GM23338 (cell line): ENCODE measurements around the gene FGG. TPM values are rescaled to one million over a fixed set of nuclear protein-coding genes. Genes with fewer than 3 reads are reported as not detected.

Experiments
- ATAC-seq: fragments of 200-7000 bp; cut with Tn5 transposase; 3 replicates; pipeline ENCODE4 v1.9.1; 2020
- DNase-seq: peaks from one replicate; pipeline ENCODE4 v3.0.0-alpha.2; 2015; ENCODE audit warnings: low spot score
- H2AFZ ChIP-seq: fragments of 200-600 bp; sonication (generic); 2 replicates; pipeline ENCODE4 v1.8.0; 2016; ENCODE audit warnings: antibody characterized with exemption, mild to moderate bottlenecking, moderate library complexity
- H3F3A ChIP-seq: fragments of 200-600 bp; sonication (generic); replicated peaks from 2 replicates; pipeline ENCODE4 v1.8.0; 2017; ENCODE audit warnings: antibody characterized with exemption, mixed run types, low read depth
- H3K27ac ChIP-seq: fragments of 200-600 bp; sonication (generic); 2 replicates; pipeline ENCODE4 v1.6.1; 2016; ENCODE audit warnings: low read depth
- H3K27me3 ChIP-seq: fragments of 200-600 bp; sonication (generic); 2 replicates; pipeline ENCODE4 v1.8.0; 2016; ENCODE audit warnings: mild to moderate bottlenecking, mixed run types, moderate library complexity; ENCODE audit not compliant: insufficient read depth
- H3K36me3 ChIP-seq: fragments of 200-600 bp; sonication (generic); 2 replicates; pipeline ENCODE4 v1.8.0; 2016; ENCODE audit warnings: mild to moderate bottlenecking; ENCODE audit not compliant: insufficient read depth
- H3K4me1 ChIP-seq: fragments of 200-600 bp; sonication (generic); 2 replicates; pipeline ENCODE4 v1.8.0; 2016; ENCODE audit warnings: mild to moderate bottlenecking, moderate library complexity; ENCODE audit not compliant: insufficient read depth
- H3K4me2 ChIP-seq: fragments of 200-600 bp; sonication (generic); 2 replicates; pipeline ENCODE4 v1.7.1; 2017; ENCODE audit warnings: mixed run types
- H3K4me3 ChIP-seq: fragments of 200-600 bp; sonication (generic); 2 replicates; pipeline ENCODE4 v1.6.1; 2016; ENCODE audit warnings: mixed run types
- H3K79me2 ChIP-seq: fragments of 200-600 bp; sonication (generic); replicated peaks from 2 replicates; pipeline ENCODE4 v1.8.0; 2017; ENCODE audit warnings: mild to moderate bottlenecking; ENCODE audit not compliant: insufficient read depth
- H3K9me2 ChIP-seq: fragments of 200-600 bp; sonication (generic); 2 replicates; pipeline ENCODE4 v1.8.0; 2017; ENCODE audit not compliant: insufficient read depth
- H4K20me1 ChIP-seq: fragments of 200-600 bp; sonication (generic); replicated peaks from 2 replicates; pipeline ENCODE4 v1.8.0; 2017; ENCODE audit warnings: mild to moderate bottlenecking; ENCODE audit not compliant: insufficient read depth
- H3K27ac Mint-ChIP-seq: 2 replicates; pipeline ENCODE4 v1.8.0; 2020; ENCODE audit warnings: inconsistent platforms, mild to moderate bottlenecking, moderate library complexity, mixed read lengths
- H3K27me3 Mint-ChIP-seq: 3 replicates; pipeline ENCODE4 v1.8.0; 2022; ENCODE audit warnings: low read depth, mild to moderate bottlenecking, moderate library complexity, mixed read lengths, inconsistent platforms; ENCODE audit not compliant: insufficient read depth, poor library complexity
- H3K36me3 Mint-ChIP-seq: 3 replicates; pipeline ENCODE4 v1.8.0; 2021; ENCODE audit warnings: low read depth, mild to moderate bottlenecking, inconsistent platforms, moderate library complexity, mixed read lengths
- H3K4me1 Mint-ChIP-seq: 3 replicates; pipeline ENCODE4 v1.8.0; 2020; ENCODE audit warnings: mild to moderate bottlenecking, inconsistent platforms, mixed read lengths
- H3K4me3 Mint-ChIP-seq: 3 replicates; pipeline ENCODE4 v1.8.0; 2021; ENCODE audit warnings: moderate library complexity, mild to moderate bottlenecking, inconsistent platforms, mixed read lengths
- H3K9me3 Mint-ChIP-seq: 3 replicates; pipeline ENCODE4 v1.8.0; 2020; ENCODE audit warnings: moderate library complexity, mild to moderate bottlenecking, inconsistent platforms, mixed read lengths
- CREB1 ChIP-seq: fragments of 250-450 bp; sonication (Bioruptor Pico); IDR thresholded peaks from 2 replicates; pipeline ENCODE4 v1.5.0; 2020; ENCODE audit warnings: low read depth, mild to moderate bottlenecking, moderate library complexity
- EZH2 ChIP-seq: fragments of 200-600 bp; sonication (generic); IDR thresholded peaks from one replicate; pipeline ENCODE4 v1.8.0; 2017; ENCODE audit warnings: antibody characterized with exemption, mild to moderate bottlenecking, low read depth; ENCODE audit not compliant: unreplicated experiment
- EZH2phosphoT487 ChIP-seq: fragments of 200-600 bp; sonication (generic); IDR thresholded peaks from one replicate; pipeline ENCODE4 v1.8.1; 2018; ENCODE audit warnings: antibody characterized with exemption; ENCODE audit not compliant: unreplicated experiment
- NANOG ChIP-seq: IDR thresholded peaks from 2 replicates; pipeline ENCODE4 v1.6.1; 2016; ENCODE audit warnings: antibody characterized with exemption, borderline replicate concordance
- STAT1 ChIP-seq: IDR thresholded peaks from one replicate; pipeline ENCODE4 v1.6.1; 2016; ENCODE audit warnings: antibody characterized with exemption; ENCODE audit not compliant: unreplicated experiment
- ZNF114 ChIP-seq: fragments of 250-450 bp; sonication (Bioruptor Pico); IDR thresholded peaks from 2 replicates; pipeline ENCODE4 v1.5.0; 2020; ENCODE audit warnings: mild to moderate bottlenecking, moderate library complexity
- ZNF331 ChIP-seq: fragments of 250-450 bp; sonication (Bioruptor Pico); IDR thresholded peaks from 2 replicates; pipeline ENCODE4 v1.5.0; 2020; ENCODE audit warnings: low read depth, mild to moderate bottlenecking, moderate library complexity
- polyA plus RNA-seq: library from polyadenylated mRNA; unstranded; fragments of >200 nt; fragmentation: Nextera tagmentation; extraction: Ambion mirVana; gene quantifications from 2 replicates; pipeline ENCODE4 v1.2.1, GENCODE V29; 2016
- total RNA-seq: library from RNA; depleted of rRNA; stranded (reverse); fragments of >200 nt; shearing (Covaris generic); gene quantifications from 2 replicates; pipeline ENCODE4 v1.2.3, GENCODE V29; 2014
- TF ChIP-seq, protein P1 (sequence below): fragments of 250-450 bp; sonication (Bioruptor Pico); IDR thresholded peaks from 2 replicates; pipeline ENCODE4 v1.5.0; 2020; ENCODE audit warnings: mild to moderate bottlenecking, moderate library complexity
- TF ChIP-seq, protein P2 (sequence below): IDR thresholded peaks from one replicate; pipeline ENCODE4 v1.6.1; 2018; ENCODE audit warnings: antibody characterized with exemption; ENCODE audit not compliant: unreplicated experiment
- TF ChIP-seq, protein P3 (sequence below), 2 experiments: fragments of 200-600 bp in 1 of 2; sonication (generic) in 1 of 2; conservative IDR thresholded peaks; 2 replicates each; pipeline versions ENCODE4 v1.5.1 to v1.6.1; 2016 to 2017; ENCODE audit warnings: antibody characterized with exemption in 2 of 2, low read depth in 2 of 2, mild to moderate bottlenecking in 2 of 2, moderate library complexity in 1 of 2

Gene FGG
- total and polyA plus RNA-seq, 2 experiments from 2014 or later = not detected

DNA sequence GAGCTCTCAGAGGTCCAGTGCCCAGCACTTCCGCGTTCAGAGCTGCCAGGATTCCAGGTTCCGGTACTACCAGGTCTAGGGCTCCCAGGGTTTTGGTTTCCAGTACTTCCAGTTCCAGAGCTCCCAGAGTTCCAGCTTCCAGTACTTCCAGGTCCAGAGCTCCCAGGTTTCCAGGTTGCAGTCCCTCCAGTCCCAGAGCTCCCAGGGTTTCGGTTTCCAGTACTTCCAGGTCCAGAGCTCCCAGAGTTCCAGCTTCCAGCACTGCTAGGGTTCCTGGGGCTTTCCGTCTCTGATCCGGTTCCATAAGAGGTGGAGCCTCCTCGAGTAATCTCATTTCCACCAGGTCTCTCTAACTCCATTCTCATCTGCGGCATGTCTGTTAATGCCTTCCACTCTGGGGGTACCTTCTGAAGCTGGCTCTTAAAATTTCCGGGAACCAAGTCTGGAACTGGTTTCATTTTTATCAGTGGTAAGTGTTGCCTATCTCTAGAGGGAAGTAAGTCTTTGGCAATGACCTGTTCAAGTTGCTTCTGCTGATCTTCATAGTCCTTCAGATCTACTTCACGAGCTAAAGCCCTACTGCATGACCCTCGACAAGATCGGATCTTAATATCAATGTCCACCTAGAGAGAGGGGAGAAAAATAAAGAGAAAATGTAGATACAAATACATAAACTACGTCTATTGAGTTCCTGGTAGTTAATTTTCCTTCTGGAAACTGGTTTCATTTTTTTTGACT, 26.0 kb downstream of the FGG start (continued):
- TF ChIP-seq, protein P1, sequence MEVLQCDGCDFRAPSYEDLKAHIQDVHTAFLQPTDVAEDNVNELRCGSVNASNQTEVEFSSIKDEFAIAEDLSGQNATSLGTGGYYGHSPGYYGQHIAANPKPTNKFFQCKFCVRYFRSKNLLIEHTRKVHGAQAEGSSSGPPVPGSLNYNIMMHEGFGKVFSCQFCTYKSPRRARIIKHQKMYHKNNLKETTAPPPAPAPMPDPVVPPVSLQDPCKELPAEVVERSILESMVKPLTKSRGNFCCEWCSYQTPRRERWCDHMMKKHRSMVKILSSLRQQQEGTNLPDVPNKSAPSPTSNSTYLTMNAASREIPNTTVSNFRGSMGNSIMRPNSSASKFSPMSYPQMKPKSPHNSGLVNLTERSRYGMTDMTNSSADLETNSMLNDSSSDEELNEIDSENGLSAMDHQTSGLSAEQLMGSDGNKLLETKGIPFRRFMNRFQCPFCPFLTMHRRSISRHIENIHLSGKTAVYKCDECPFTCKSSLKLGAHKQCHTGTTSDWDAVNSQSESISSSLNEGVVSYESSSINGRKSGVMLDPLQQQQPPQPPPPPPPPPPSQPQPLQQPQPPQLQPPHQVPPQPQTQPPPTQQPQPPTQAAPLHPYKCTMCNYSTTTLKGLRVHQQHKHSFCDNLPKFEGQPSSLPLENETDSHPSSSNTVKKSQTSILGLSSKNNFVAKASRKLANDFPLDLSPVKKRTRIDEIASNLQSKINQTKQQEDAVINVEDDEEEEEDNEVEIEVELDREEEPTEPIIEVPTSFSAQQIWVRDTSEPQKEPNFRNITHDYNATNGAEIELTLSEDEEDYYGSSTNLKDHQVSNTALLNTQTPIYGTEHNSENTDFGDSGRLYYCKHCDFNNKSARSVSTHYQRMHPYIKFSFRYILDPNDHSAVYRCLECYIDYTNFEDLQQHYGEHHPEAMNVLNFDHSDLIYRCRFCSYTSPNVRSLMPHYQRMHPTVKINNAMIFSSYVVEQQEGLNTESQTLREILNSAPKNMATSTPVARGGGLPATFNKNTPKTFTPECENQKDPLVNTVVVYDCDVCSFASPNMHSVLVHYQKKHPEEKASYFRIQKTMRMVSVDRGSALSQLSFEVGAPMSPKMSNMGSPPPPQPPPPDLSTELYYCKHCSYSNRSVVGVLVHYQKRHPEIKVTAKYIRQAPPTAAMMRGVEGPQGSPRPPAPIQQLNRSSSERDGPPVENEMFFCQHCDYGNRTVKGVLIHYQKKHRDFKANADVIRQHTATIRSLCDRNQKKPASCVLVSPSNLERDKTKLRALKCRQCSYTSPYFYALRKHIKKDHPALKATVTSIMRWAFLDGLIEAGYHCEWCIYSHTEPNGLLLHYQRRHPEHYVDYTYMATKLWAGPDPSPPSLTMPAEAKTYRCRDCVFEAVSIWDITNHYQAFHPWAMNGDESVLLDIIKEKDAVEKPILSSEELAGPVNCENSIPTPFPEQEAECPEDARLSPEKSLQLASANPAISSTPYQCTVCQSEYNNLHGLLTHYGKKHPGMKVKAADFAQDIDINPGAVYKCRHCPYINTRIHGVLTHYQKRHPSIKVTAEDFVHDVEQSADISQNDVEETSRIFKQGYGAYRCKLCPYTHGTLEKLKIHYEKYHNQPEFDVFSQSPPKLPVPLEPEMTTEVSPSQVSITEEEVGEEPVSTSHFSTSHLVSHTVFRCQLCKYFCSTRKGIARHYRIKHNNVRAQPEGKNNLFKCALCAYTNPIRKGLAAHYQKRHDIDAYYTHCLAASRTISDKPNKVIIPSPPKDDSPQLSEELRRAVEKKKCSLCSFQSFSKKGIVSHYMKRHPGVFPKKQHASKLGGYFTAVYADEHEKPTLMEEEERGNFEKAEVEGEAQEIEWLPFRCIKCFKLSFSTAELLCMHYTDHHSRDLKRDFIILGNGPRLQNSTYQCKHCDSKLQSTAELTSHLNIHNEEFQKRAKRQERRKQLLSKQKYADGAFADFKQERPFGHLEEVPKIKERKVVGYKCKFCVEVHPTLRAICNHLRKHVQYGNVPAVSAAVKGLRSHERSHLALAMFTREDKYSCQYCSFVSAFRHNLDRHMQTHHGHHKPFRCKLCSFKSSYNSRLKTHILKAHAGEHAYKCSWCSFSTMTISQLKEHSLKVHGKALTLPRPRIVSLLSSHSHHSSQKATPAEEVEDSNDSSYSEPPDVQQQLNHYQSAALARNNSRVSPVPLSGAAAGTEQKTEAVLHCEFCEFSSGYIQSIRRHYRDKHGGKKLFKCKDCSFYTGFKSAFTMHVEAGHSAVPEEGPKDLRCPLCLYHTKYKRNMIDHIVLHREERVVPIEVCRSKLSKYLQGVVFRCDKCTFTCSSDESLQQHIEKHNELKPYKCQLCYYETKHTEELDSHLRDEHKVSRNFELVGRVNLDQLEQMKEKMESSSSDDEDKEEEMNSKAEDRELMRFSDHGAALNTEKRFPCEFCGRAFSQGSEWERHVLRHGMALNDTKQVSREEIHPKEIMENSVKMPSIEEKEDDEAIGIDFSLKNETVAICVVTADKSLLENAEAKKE = no peak
- TF ChIP-seq STAT1 (no peak), CREB1 (no peak), ZNF331 (CRISPR knock-in tag) (no peak), EZH2 (no peak), NANOG (no peak)

DNA sequence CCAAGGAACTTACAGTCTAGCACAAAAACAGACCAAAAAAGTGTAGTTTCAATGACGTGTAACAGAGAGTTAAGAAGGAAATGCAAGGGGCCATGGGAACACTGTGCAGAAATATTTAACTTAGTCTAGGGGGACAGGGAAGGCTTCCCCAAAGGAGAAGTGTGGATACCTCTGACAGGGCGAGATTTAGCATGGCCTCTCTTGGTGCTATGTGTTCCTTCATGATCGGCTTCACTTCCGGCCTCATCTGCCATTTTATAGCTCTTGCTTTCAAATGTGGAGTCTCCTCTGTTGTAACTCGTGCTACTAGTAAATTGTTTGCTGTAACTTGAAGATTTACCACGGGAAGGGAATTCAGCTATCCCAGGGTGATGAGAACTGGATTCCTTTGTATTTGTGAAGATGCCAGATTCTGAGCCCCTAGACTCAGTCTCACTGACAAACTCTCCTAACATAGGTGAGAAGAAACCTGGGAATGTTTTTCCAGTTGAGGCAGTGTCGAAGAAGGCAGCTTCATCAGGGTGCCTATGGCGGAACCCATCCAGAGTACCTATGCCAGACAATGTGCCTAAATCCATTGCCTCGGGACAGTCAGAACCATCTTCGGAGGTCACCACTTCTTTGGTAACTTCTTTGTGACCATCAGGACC, 27.0 kb downstream of the FGG start:
- Mint-ChIP-seq H3K36me3 (no peaks in the 10 kb centered on the region), H3K9me3 (no peaks in the 10 kb centered on the region), H3K4me1 (peaks cover 5% of the 10 kb centered on the region), H3K27me3 (peaks cover 3% of the 10 kb centered on the region), H3K4me3 (no peak overlapping the region), H3K27ac (no peak overlapping the region)
- no peak overlapping the region for H3K4me3 ChIP-seq
- no peaks in the 10 kb centered on the region for H3F3A ChIP-seq
- no peaks in the 10 kb centered on the region for H3K4me1 ChIP-seq
- no peak overlapping the region for H2AFZ ChIP-seq
- no peak overlapping the region for H3K27ac ChIP-seq
- H3K79me2 ChIP-seq = no peaks in the 10 kb centered on the region
- DNase-seq (no peak), ATAC-seq (no peak)
- no peaks in the 10 kb centered on the region; the same call in 1 of the 2 replicates for H3K9me2 ChIP-seq
- H3K27me3 ChIP-seq = no peaks in the 10 kb centered on the region
- H3K36me3 ChIP-seq = no peaks in the 10 kb centered on the region
- no peak overlapping the region for H3K4me2 ChIP-seq
- H4K20me1 ChIP-seq = no peaks in the 10 kb centered on the region
- TF ChIP-seq ZNF114 (no peak), STAT1 (no peak), EZH2phosphoT487 (no peak), CREB1 (no peak)
- TF ChIP-seq, protein P2, sequence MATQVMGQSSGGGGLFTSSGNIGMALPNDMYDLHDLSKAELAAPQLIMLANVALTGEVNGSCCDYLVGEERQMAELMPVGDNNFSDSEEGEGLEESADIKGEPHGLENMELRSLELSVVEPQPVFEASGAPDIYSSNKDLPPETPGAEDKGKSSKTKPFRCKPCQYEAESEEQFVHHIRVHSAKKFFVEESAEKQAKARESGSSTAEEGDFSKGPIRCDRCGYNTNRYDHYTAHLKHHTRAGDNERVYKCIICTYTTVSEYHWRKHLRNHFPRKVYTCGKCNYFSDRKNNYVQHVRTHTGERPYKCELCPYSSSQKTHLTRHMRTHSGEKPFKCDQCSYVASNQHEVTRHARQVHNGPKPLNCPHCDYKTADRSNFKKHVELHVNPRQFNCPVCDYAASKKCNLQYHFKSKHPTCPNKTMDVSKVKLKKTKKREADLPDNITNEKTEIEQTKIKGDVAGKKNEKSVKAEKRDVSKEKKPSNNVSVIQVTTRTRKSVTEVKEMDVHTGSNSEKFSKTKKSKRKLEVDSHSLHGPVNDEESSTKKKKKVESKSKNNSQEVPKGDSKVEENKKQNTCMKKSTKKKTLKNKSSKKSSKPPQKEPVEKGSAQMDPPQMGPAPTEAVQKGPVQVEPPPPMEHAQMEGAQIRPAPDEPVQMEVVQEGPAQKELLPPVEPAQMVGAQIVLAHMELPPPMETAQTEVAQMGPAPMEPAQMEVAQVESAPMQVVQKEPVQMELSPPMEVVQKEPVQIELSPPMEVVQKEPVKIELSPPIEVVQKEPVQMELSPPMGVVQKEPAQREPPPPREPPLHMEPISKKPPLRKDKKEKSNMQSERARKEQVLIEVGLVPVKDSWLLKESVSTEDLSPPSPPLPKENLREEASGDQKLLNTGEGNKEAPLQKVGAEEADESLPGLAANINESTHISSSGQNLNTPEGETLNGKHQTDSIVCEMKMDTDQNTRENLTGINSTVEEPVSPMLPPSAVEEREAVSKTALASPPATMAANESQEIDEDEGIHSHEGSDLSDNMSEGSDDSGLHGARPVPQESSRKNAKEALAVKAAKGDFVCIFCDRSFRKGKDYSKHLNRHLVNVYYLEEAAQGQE = no peak
- TF ChIP-seq, protein P3, sequence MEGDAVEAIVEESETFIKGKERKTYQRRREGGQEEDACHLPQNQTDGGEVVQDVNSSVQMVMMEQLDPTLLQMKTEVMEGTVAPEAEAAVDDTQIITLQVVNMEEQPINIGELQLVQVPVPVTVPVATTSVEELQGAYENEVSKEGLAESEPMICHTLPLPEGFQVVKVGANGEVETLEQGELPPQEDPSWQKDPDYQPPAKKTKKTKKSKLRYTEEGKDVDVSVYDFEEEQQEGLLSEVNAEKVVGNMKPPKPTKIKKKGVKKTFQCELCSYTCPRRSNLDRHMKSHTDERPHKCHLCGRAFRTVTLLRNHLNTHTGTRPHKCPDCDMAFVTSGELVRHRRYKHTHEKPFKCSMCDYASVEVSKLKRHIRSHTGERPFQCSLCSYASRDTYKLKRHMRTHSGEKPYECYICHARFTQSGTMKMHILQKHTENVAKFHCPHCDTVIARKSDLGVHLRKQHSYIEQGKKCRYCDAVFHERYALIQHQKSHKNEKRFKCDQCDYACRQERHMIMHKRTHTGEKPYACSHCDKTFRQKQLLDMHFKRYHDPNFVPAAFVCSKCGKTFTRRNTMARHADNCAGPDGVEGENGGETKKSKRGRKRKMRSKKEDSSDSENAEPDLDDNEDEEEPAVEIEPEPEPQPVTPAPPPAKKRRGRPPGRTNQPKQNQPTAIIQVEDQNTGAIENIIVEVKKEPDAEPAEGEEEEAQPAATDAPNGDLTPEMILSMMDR (conservative IDR thresholded peaks at IDR 0.05; ENCODE audit: low read depth in 2 of 2) = no peak
